AG04449 (cell line): ENCODE measurements around the gene FUBP1.

ENCODE experiments used
- CTCF ChIA-PET: fragments of 350-600 bp; formaldehyde crosslinking; extraction: SDS; loops from one replicate; lab custom pipeline; 2021; ENCODE audit warnings: antibody characterized with exemption; lab: Yijun Ruan, JAX
- POLR2A ChIA-PET: fragments of 400-600, 350-600 bp; formaldehyde crosslinking; extraction: SDS; loops from one replicate; lab custom pipeline; 2020; ENCODE audit warnings: antibody characterized with exemption, inconsistent platforms; lab: Yijun Ruan, JAX
- DNase-seq: peaks from one replicate; pipeline ENCODE4 v3.0.0-alpha.2; 2010; ENCODE audit warnings: low read depth, low spot score
- H3K4me3 ChIP-seq: 2 replicates; pipeline ENCODE4 v1.5.1; 2011; ENCODE audit warnings: low read depth, mild to moderate bottlenecking, control low read depth, low read length
- CTCF ChIP-seq: IDR thresholded peaks from one replicate; pipeline ENCODE4 v1.5.1; 2011; ENCODE audit warnings: mild to moderate bottlenecking, moderate library complexity, low read length, control low read depth, inconsistent platforms; ENCODE audit not compliant: insufficient read depth; ENCODE audit errors: missing control alignments

The FUBP1 gene

GRCh38 chr1:77994117-77994705 lies 15.3 kb upstream of the FUBP1 start:
- DNase-seq, result no peak
- CTCF ChIA-PET, result interaction anchor here (0.7 to 1.5 kb wide), 3 partner anchors 9 to 12 kb away, joined by 3 to 5 read pairs (median 3); no protein-coding TSS in a partner anchor
- H3K4me3 ChIP-seq, result no peak overlapping the region
- no peak for TF ChIP-seq CTCF
- POLR2A ChIA-PET, result interaction anchor here (0.8 to 1.2 kb wide), 2 partner anchors 10 to 16 kb away, joined by 3 to 4 read pairs; partner anchors contain the start of genes DNAJB4 and FUBP1

- DNase-seq, result no peak
- CTCF ChIA-PET, result interaction anchor here (0.8 to 1.7 kb wide), 3 partner anchors 11 to 123 kb away, joined by 3 to 6 read pairs (median 4); no protein-coding TSS in a partner anchor
- POLR2A ChIA-PET, result no interaction called here
- H3K4me3 ChIP-seq, result no peak overlapping the region
- TF ChIP-seq CTCF, result no peak
Observed at GRCh38 chr1:77991638-77992037, 12.8 kb upstream of the FUBP1 start.

GRCh38 chr1:77990629-77991204 lies 11.8 kb upstream of the FUBP1 start:
- ChIA-PET POLR2A (interaction anchor here (1.8 kb wide), 1 partner anchor 12 kb away, joined by 5 read pairs; the partner anchor contains the start of gene FUBP1), CTCF (interaction anchor here (0.8 to 1.7 kb wide), 5 partner anchors 9 to 124 kb away, joined by 3 to 6 read pairs (median 4); no protein-coding TSS in a partner anchor)
- no peak overlapping the region for H3K4me3 ChIP-seq
- DNase-seq, result no peak
- TF ChIP-seq CTCF, result no peak

- CTCF ChIA-PET, result interaction anchor here (1.2 to 1.6 kb wide), 2 partner anchors 9 to 10 kb away, joined by 4 to 5 read pairs; no protein-coding TSS in a partner anchor
- no peak overlapping the region for H3K4me3 ChIP-seq
- no peak for TF ChIP-seq CTCF
- no peak for DNase-seq
- POLR2A ChIA-PET, result interaction anchor here (1.8 kb wide), 1 partner anchor 11 kb away, joined by 5 read pairs; the partner anchor contains the start of gene FUBP1
Observed at GRCh38 chr1:77989744-77990143, 10.9 kb upstream of the FUBP1 start.

GRCh38 chr1:77987919-77988318 lies 9.0 kb upstream of the FUBP1 start:
- TF ChIP-seq CTCF, result no peak
- no peak for DNase-seq
- ChIA-PET CTCF (interaction anchor here (0.9 to 2.0 kb wide), 3 partner anchors 9 to 127 kb away, joined by 3 to 7 read pairs (median 5); partner anchors contain the start of gene FUBP1), POLR2A (no interaction called here)
- no peak overlapping the region for H3K4me3 ChIP-seq

GRCh38 chr1:77986810-77987209 lies 7.9 kb upstream of the FUBP1 start:
- no peak overlapping the region for H3K4me3 ChIP-seq
- no peak for DNase-seq
- POLR2A ChIA-PET, result no interaction called here
- CTCF ChIA-PET, result interaction anchor here (2.6 kb wide), 1 partner anchor 128 kb away, joined by 10 read pairs; no protein-coding TSS in a partner anchor
- no peak for TF ChIP-seq CTCF
